K562 (cell line): ENCODE data around the gene TYW1B. TPM values are rescaled to one million over a fixed set of nuclear protein-coding genes. Genes with fewer than 3 reads are reported as not detected.
"Not testable (repeated sequence)": the region's sequence is repeated elsewhere in the genome, so short reads cannot be mapped to it uniquely, and the experiment has no call there.

ENCODE experiments used
- ATAC-seq: fragments of 200-7000 bp; cut with Tn5 transposase; 3 replicates; pipeline ENCODE4 v1.9.1; 2020; ENCODE audit warnings: moderate library complexity
- BruUV-seq: library from RNA; stranded (reverse); fragments of 400-500 nt; replicated peaks from 2 replicates; lab custom pipeline; 2021; lab: Mats Ljungman, UMichigan
- CTCF ChIA-PET: fragments of 300-600 bp; formaldehyde crosslinking; extraction: SDS; loops from one replicate; lab custom pipeline; 2021; ENCODE audit warnings: low intra/inter-chr PET ratio; lab: Yijun Ruan, JAX
- POLR2A ChIA-PET: fragments of 300-600, 350-650 bp; sonication (Branson Sonifier 250); formaldehyde crosslinking; extraction: SDS; loops from one replicate; lab custom pipeline; 2021; ENCODE audit warnings: antibody characterized with exemption, inconsistent platforms; lab: Yijun Ruan, JAX
- DNase-seq, 4 experiments: peaks; one replicate each; pipeline versions ENCODE4 v3.0.0 to v3.0.0-alpha.2; 2011 to 2018; ENCODE audit warnings: low spot score in 3 of 4, mixed read lengths in 3 of 4; ENCODE audit errors: extremely low read depth in 1 of 4
- FAIRE-seq: peaks from 2 replicates; lab custom pipeline; 2011; peaks lifted over from hg19 to GRCh38; lab: Jason Lieb, UNC
- H2AFZ ChIP-seq: 2 replicates; pipeline ENCODE4 v1.6.0; 2011; ENCODE audit warnings: low read depth, low read length, control low read depth, inconsistent platforms
- H3K27ac ChIP-seq: fragments of 200-600 bp; 3 replicates; pipeline ENCODE4 v1.8.0; 2011; ENCODE audit warnings: low read depth, mild to moderate bottlenecking, control low read depth, inconsistent platforms, low read length, moderate library complexity, mixed read lengths; ENCODE audit errors: extremely low read depth
- H3K27me3 ChIP-seq, 2 experiments: fragments of 300-600 bp in 1 of 2; 2 replicates in 1 of 2; 3 replicates in 1 of 2; pipeline versions ENCODE4 v1.6.0 to v1.8.0; 2011; ENCODE audit warnings: inconsistent platforms in 2 of 2, low read length in 2 of 2, mild to moderate bottlenecking in 1 of 2, mixed read lengths in 1 of 2, moderate library complexity in 1 of 2; ENCODE audit not compliant: control insufficient read depth in 2 of 2, insufficient read depth in 2 of 2
- H3K36me3 ChIP-seq: fragments of 300-600 bp; 3 replicates; pipeline ENCODE4 v1.8.0; 2011; ENCODE audit warnings: mild to moderate bottlenecking, low read length, inconsistent platforms; ENCODE audit not compliant: control insufficient read depth, insufficient read depth
- H3K4me1 ChIP-seq, 2 experiments: fragments of 200-600 bp in 1 of 2; replicated peaks in 1 of 2; 2 replicates in 1 of 2; 3 replicates in 1 of 2; pipeline versions ENCODE4 v1.5.1 to v1.8.0; 2011; ENCODE audit warnings: inconsistent platforms in 2 of 2, low read length in 2 of 2, mild to moderate bottlenecking in 1 of 2, mixed read lengths in 1 of 2, moderate library complexity in 1 of 2; ENCODE audit not compliant: control insufficient read depth in 2 of 2, insufficient read depth in 2 of 2
- H3K4me2 ChIP-seq: 2 replicates; pipeline ENCODE4 v1.6.1; 2011; ENCODE audit warnings: low read length, control low read depth, inconsistent platforms, mixed read lengths; ENCODE audit not compliant: insufficient read depth
- H3K4me3 ChIP-seq: fragments of 200-600 bp; sonication (generic), shearing (Covaris generic); 2 replicates; pipeline ENCODE4 v1.5.1; 2016; ENCODE audit warnings: control low read depth, inconsistent platforms
- H3K79me2 ChIP-seq: fragments of 200-600 bp; 3 replicates; pipeline ENCODE4 v1.8.0; 2011; ENCODE audit warnings: low read length, inconsistent platforms; ENCODE audit not compliant: control insufficient read depth, insufficient read depth
- H3K9ac ChIP-seq, 2 experiments: 2 replicates each; pipeline versions ENCODE4 v1.6.0 to v1.6.1; 2011; ENCODE audit warnings: low read depth in 2 of 2, low read length in 2 of 2, control low read depth in 1 of 2, inconsistent platforms in 1 of 2, mild to moderate bottlenecking in 1 of 2, mixed read lengths in 1 of 2; ENCODE audit not compliant: insufficient read depth in 1 of 2
- H3K9me1 ChIP-seq: one replicate; pipeline ENCODE4 v1.6.0; 2011; ENCODE audit warnings: inconsistent platforms, mild to moderate bottlenecking, low read length, moderate library complexity; ENCODE audit not compliant: control insufficient read depth, insufficient read depth
- H3K9me3 ChIP-seq: replicated peaks from 2 replicates; pipeline ENCODE4 v1.5.1; 2011; ENCODE audit warnings: low read depth, low read length, inconsistent platforms; ENCODE audit not compliant: control insufficient read depth, insufficient read depth
- H4K20me1 ChIP-seq: replicated peaks from 2 replicates; pipeline ENCODE4 v1.6.1; 2011; ENCODE audit warnings: low read length, inconsistent platforms, mixed read lengths; ENCODE audit not compliant: control insufficient read depth, insufficient read depth
- MLLT1 ChIP-seq, 2 experiments: fragments of 450-650 bp; IDR thresholded peaks; 2 replicates each; pipeline ENCODE4 v1.6.1; 2016
- NFE2 ChIP-seq: IDR thresholded peaks from 2 replicates; pipeline ENCODE4 v1.6.1; 2014; ENCODE audit warnings: antibody characterized with exemption, low read depth
- NFIC ChIP-seq: fragments of 450-650 bp; IDR thresholded peaks from 2 replicates; pipeline ENCODE4 v1.6.1; 2017; ENCODE audit warnings: mild to moderate bottlenecking, inconsistent platforms
- NFIX ChIP-seq: fragments of 250-450 bp; sonication (Bioruptor Pico); IDR thresholded peaks from 2 replicates; pipeline ENCODE4 v1.4.0; 2020; ENCODE audit warnings: low read depth, mild to moderate bottlenecking, moderate library complexity
- WGBS: fragments of 100-300 bp; shearing (Covaris generic); methylation state at CpG from one replicate; pipeline ENCODE4 v1.1.6; 2016; ENCODE audit warnings: low coverage, mixed read lengths; ENCODE audit not compliant: insufficient coverage; ENCODE audit errors: missing lambda C conversion rate; 5-methylcytosine and 5-hydroxymethylcytosine counted together
- in situ Hi-C: fragments of 300-500 bp; cut with MboI; formaldehyde crosslinking; loops from 4 replicates; pipeline ENCODE4 v1.15.0; 2018; ENCODE audit warnings: inconsistent platforms, mixed read lengths
- intact Hi-C: fragments of 100-400 bp; cut with micrococcal nuclease; formaldehyde crosslinking; loops from 2 replicates; pipeline ENCODE4 v1.14.2; 2022
- polyA plus RNA-seq, 8 experiments: library from polyadenylated mRNA; depleted of rRNA in 4 of 8; stranded (reverse) in 5 of 8; unstranded in 3 of 8; fragments of >200 nt; fragmentation: Nextera tagmentation in 2 of 8; fragmentation: Illumina TruSeq in 1 of 8; extraction: Ambion mirVana in 2 of 8; extraction: Trizol in 1 of 8; gene quantifications; 2 replicates each; pipeline versions ENCODE4 v1.2.1 to v1.2.3, GENCODE V29; 2011 to 2014; ENCODE audit warnings: inconsistent platforms in 1 of 8, missing spikeins in 1 of 8
- total RNA-seq, 7 experiments: library from RNA; depleted of rRNA in 6 of 7; stranded (reverse); fragments of >200 nt in 6 of 7; fragmentation: Illumina TruSeq in 2 of 7; extraction: Trizol in 2 of 7; gene quantifications; 2 replicates each; pipeline versions ENCODE4 v1.2.1 to v1.2.3, GENCODE V29; 2011 to 2021; ENCODE audit warnings: low replicate concordance in 1 of 7

Gene TYW1B
- total and polyA plus RNA-seq, 9 of the 15 experiments (the other 6 are each of a cell fraction or from before 2014, with no cell fraction given), result 5.8 to 14.7 (median 9.8) TPM

- in situ Hi-C loops, H4K20me1 ChIP-seq, H3K79me2 ChIP-seq, H3K4me3 ChIP-seq, H3K4me2 ChIP-seq, ATAC-seq, intact Hi-C loops, H3K27ac ChIP-seq, H3K9ac ChIP-seq, H3K9me1 ChIP-seq, DNase-seq, FAIRE-seq, POLR2A ChIA-PET, H3K36me3 ChIP-seq, H2AFZ ChIP-seq, BruUV-seq, H3K27me3 ChIP-seq, H3K4me1 ChIP-seq, CTCF ChIA-PET, H3K9me3 ChIP-seq: not testable (repeated sequence)
- 13% methylated on average over 2 of the region's 6 CpGs for WGBS
Observed at GRCh38 chr7:72555238-72555637, 272.8 kb downstream of the TYW1B start.

GRCh38 chr7:72554401-72554800 is 273.6 kb downstream of the TYW1B start:
- BruUV-seq, H4K20me1 ChIP-seq, H3K79me2 ChIP-seq, H3K36me3 ChIP-seq, H3K4me2 ChIP-seq, H3K4me3 ChIP-seq, H3K9me3 ChIP-seq, H2AFZ ChIP-seq, H3K9ac ChIP-seq, CTCF ChIA-PET, intact Hi-C loops, H3K4me1 ChIP-seq, H3K27ac ChIP-seq, H3K27me3 ChIP-seq, in situ Hi-C loops, FAIRE-seq, H3K9me1 ChIP-seq: not testable (repeated sequence)
- peak; percentile 20; the same call in 1 of the 2 replicates for TF ChIP-seq NFE2
- peak; percentile 91 for TF ChIP-seq NFIC
- 0 out of 4 replicates have a peak, but pooled peaks of 1 of the 2 experiments have one; percentile 43 for TF ChIP-seq MLLT1 (IDR thresholded peaks at IDR 0.05)
- TF ChIP-seq NFIX, result peak; percentile 24; the same call in 1 of the 2 replicates
- POLR2A ChIA-PET, result interaction anchor here (0.7 kb wide), 1 partner anchor 15 kb away, joined by 3 read pairs; no protein-coding TSS in a partner anchor
- WGBS, result 11% methylated on average over 5 of the region's 5 CpGs
- DNase-seq (peak in 1 of 4 experiments; percentile 26), ATAC-seq (peak; percentile 40)
